SK-N-SH (cell line): Measurements from ENCODE around the gene CBLIF. TPM values are rescaled to one million over a fixed set of nuclear protein-coding genes. Genes with fewer than 3 reads are reported as not detected.

Source experiments
- CTCF ChIA-PET: fragments of 300-600, 350-600 bp; formaldehyde crosslinking; extraction: SDS; loops from one replicate; lab custom pipeline; 2021; lab: Yijun Ruan, JAX
- POLR2A ChIA-PET: fragments of 350-600 bp; sonication (Branson Sonifier 250); formaldehyde crosslinking; extraction: SDS; loops from one replicate; lab custom pipeline; 2020; ENCODE audit warnings: antibody characterized with exemption, inconsistent platforms; lab: Yijun Ruan, JAX
- DNase-seq: peaks from one replicate; pipeline ENCODE4 v3.0.0; 2012
- H2AFZ ChIP-seq: fragments of 200-600 bp; sonication (generic); 2 replicates; pipeline ENCODE4 v1.8.1; 2016; ENCODE audit warnings: antibody characterized with exemption, mild to moderate bottlenecking, low read depth
- H3F3A ChIP-seq: fragments of 200-600 bp; sonication (generic); replicated peaks from 2 replicates; pipeline ENCODE3; 2016; ENCODE audit warnings: antibody characterized with exemption, mild to moderate bottlenecking; ENCODE audit not compliant: insufficient read depth
- H3K27ac ChIP-seq, 2 experiments: fragments of 200-500 bp in 1 of 2; fragments of 200-600 bp in 1 of 2; sonication (Bioruptor generic) in 1 of 2; sonication (generic), shearing (Covaris generic) in 1 of 2; 2 replicates each; pipeline versions ENCODE4 v1.5.1 to v1.6.1; 2014 to 2016; ENCODE audit warnings: low read depth in 2 of 2, inconsistent platforms in 1 of 2, low read length in 1 of 2, mild to moderate bottlenecking in 1 of 2, mixed read lengths in 1 of 2
- H3K27me3 ChIP-seq: fragments of 200-600 bp; sonication (generic), shearing (Covaris generic); 2 replicates; pipeline ENCODE4 v1.6.1; 2016; ENCODE audit warnings: mixed run types; ENCODE audit not compliant: insufficient read depth
- H3K36me3 ChIP-seq, 2 experiments: fragments of 200-500 bp in 1 of 2; fragments of 200-600 bp in 1 of 2; sonication (Bioruptor generic) in 1 of 2; sonication (generic) in 1 of 2; replicated peaks in 1 of 2; 2 replicates each; pipeline versions ENCODE3 to v1.5.1; 2014 to 2016; ENCODE audit warnings: low read length in 1 of 2, mild to moderate bottlenecking in 1 of 2; ENCODE audit not compliant: insufficient read depth in 2 of 2, control insufficient read depth in 1 of 2
- H3K4me1 ChIP-seq, 2 experiments: fragments of 200-500 bp in 1 of 2; fragments of 200-600 bp in 1 of 2; sonication (Bioruptor generic) in 1 of 2; sonication (generic), shearing (Covaris generic) in 1 of 2; 2 replicates each; pipeline versions ENCODE4 v1.5.1 to v1.6.1; 2014 to 2016; ENCODE audit warnings: low read depth in 1 of 2, low read length in 1 of 2, mixed run types in 1 of 2; ENCODE audit not compliant: insufficient read depth in 2 of 2, control insufficient read depth in 1 of 2
- H3K4me2 ChIP-seq: fragments of 200-600 bp; sonication (generic), shearing (Covaris generic); 2 replicates; pipeline ENCODE4 v1.6.1; 2017; ENCODE audit warnings: mixed run types
- H3K4me3 ChIP-seq, 2 experiments: fragments of 200-500 bp in 1 of 2; fragments of 200-600 bp in 1 of 2; sonication (Bioruptor generic) in 1 of 2; sonication (generic), shearing (Covaris generic) in 1 of 2; 2 replicates each; pipeline versions ENCODE4 v1.5.1 to v1.8.1; 2014 to 2016; ENCODE audit warnings: low read depth in 2 of 2, inconsistent platforms in 1 of 2, low read length in 1 of 2, mild to moderate bottlenecking in 1 of 2, mixed read lengths in 1 of 2, moderate library complexity in 1 of 2
- H3K79me2 ChIP-seq: fragments of 200-600 bp; sonication (generic); 2 replicates; pipeline ENCODE4 v1.8.1; 2017; ENCODE audit warnings: mild to moderate bottlenecking; ENCODE audit not compliant: insufficient read depth
- H3K9ac ChIP-seq: fragments of 200-600 bp; sonication (generic); 2 replicates; pipeline ENCODE4 v1.6.1; 2017; ENCODE audit warnings: mixed run types
- H3K9me2 ChIP-seq: fragments of 200-600 bp; sonication (generic); 2 replicates; pipeline ENCODE4 v1.6.1; 2017; ENCODE audit warnings: mixed run types
- H3K9me3 ChIP-seq: fragments of 200-600 bp; sonication (generic); 2 replicates; pipeline ENCODE4 v1.6.1; 2017; ENCODE audit warnings: mixed run types, mild to moderate bottlenecking, moderate library complexity
- H4K20me1 ChIP-seq: fragments of 200-600 bp; sonication (generic); 2 replicates; pipeline ENCODE4 v1.6.1; 2017; ENCODE audit warnings: mild to moderate bottlenecking, mixed run types; ENCODE audit not compliant: insufficient read depth
- ELF1 ChIP-seq: IDR thresholded peaks from 2 replicates; pipeline ENCODE4 v1.4.0; 2012
- EP300 ChIP-seq, 2 experiments: IDR thresholded peaks; 2 replicates each; pipeline versions ENCODE4 v1.4.0 to v1.6.1; 2012; ENCODE audit warnings: borderline replicate concordance in 1 of 2, low read depth in 1 of 2, low read length in 1 of 2
- FOSL2 ChIP-seq: IDR thresholded peaks from 2 replicates; pipeline ENCODE4 v1.4.0; 2012; ENCODE audit warnings: low read depth, mild to moderate bottlenecking, moderate library complexity, borderline replicate concordance
- FOXJ3 ChIP-seq: sonication (generic); formaldehyde crosslinking; IDR thresholded peaks from 2 replicates; pipeline ENCODE4 v1.5.1; 2020; ENCODE audit warnings: mild to moderate bottlenecking, missing genetic modification reagents
- GABPA ChIP-seq: IDR thresholded peaks from 2 replicates; pipeline ENCODE4 v1.4.0; 2012; ENCODE audit warnings: low read depth, mild to moderate bottlenecking
- GATA2 ChIP-seq: sonication (generic); formaldehyde crosslinking; IDR thresholded peaks from 2 replicates; pipeline ENCODE4 v1.5.0; 2020; ENCODE audit warnings: mild to moderate bottlenecking, missing genetic modification reagents
- JUND ChIP-seq: IDR thresholded peaks from 2 replicates; pipeline ENCODE4 v1.4.0; 2012
- MEF2A ChIP-seq: IDR thresholded peaks from 2 replicates; pipeline ENCODE4 v1.4.0; 2012; ENCODE audit warnings: low read depth, borderline replicate concordance
- MXI1 ChIP-seq: IDR thresholded peaks from 2 replicates; pipeline ENCODE4 v1.6.1; 2012; ENCODE audit warnings: mild to moderate bottlenecking, low read depth, low read length, improper control_type of control experiment
- NRF1 ChIP-seq: IDR thresholded peaks from 2 replicates; pipeline ENCODE4 v1.6.1; 2012; ENCODE audit warnings: low read depth, mild to moderate bottlenecking, low read length
- POLR2AphosphoS5 ChIP-seq: IDR thresholded peaks from 2 replicates; pipeline ENCODE4 v1.6.1; 2012; ENCODE audit warnings: low read depth, low read length
- SIN3A ChIP-seq: IDR thresholded peaks from 2 replicates; pipeline ENCODE4 v1.6.1; 2012; ENCODE audit warnings: low read depth, mild to moderate bottlenecking, low read length, moderate library complexity, borderline replicate concordance
- SMC3 ChIP-seq: IDR thresholded peaks from 2 replicates; pipeline ENCODE4 v1.6.1; 2012; ENCODE audit warnings: low read depth, low read length, improper control_type of control experiment
- TCF12 ChIP-seq: IDR thresholded peaks from 2 replicates; pipeline ENCODE4 v1.4.0; 2012
- WGBS: methylation state at CpG from one replicate; pipeline ENCODE4 v1.1.6; 2017; ENCODE audit warnings: low lambda C conversion rate; 5-methylcytosine and 5-hydroxymethylcytosine counted together
- polyA plus RNA-seq, 3 experiments: library from polyadenylated mRNA; depleted of rRNA; stranded (reverse); fragments of >200 nt; gene quantifications; 2 replicates each; pipeline ENCODE4 v1.2.3, GENCODE V29; 2012
- TF ChIP-seq, protein P1 (sequence below): IDR thresholded peaks from 2 replicates; pipeline ENCODE4 v1.6.1; 2012; ENCODE audit warnings: mild to moderate bottlenecking, low read depth, low read length, moderate library complexity
- TF ChIP-seq, protein P2 (sequence below): IDR thresholded peaks from 2 replicates; pipeline ENCODE4 v1.4.0; 2012; ENCODE audit warnings: low read depth, borderline replicate concordance
- TF ChIP-seq, protein P3 (sequence below): fragments of 150-350 bp; IDR thresholded peaks from 2 replicates; pipeline ENCODE4 v1.6.1; 2016; ENCODE audit warnings: mild to moderate bottlenecking, low read depth, low read length
- TF ChIP-seq, protein P4 (sequence below): IDR thresholded peaks from 2 replicates; pipeline ENCODE4; 2012
- TF ChIP-seq, protein P5 (sequence below): IDR thresholded peaks from 2 replicates; pipeline ENCODE4 v1.4.0; 2012; ENCODE audit warnings: low read depth, borderline replicate concordance

CBLIF gene
- polyA plus RNA-seq, 1 of the 3 experiments (the other 2 are of a cell fraction): not detected

DNA sequence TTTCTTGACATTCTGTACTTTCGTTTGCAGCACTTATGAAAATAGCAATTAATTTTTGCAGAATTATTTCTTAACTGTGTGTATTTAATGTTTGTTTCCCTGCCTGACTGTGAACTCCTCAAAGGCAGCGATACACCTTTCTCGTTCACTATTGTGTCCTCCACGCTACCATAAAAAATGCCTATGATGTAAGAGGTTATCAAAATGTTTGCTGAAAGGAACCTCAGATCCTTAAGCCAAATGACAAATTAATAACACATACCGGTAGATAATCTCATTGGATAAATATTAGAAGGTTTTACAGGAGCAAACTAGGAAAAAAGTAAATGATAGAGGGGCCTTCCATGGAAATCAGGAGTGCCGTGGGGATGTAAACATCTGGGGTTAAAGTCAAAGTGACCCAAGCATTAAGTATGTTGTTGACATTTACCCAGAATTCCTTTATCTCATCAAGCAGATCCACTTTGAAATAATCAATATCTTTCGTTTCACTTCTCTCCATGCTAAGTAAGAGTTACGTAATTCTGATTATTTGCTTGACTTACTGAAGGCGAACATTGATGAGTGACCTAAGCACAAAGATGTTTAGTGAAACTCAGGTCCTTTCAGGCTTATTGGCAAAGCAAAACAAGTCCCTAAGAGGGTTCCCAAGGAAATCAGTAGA lies 30.7 kb upstream of the CBLIF start:
- Histone ChIP-seq H3K9me3 (no peaks in the 10 kb centered on the region), H3K36me3 (no peaks in the 10 kb centered on the region), H3K4me3 (no peak overlapping the region), H3K27me3 (0 out of 2 replicates have a peak, but pooled peaks cover 6% of the 10 kb centered on the region), H4K20me1 (no peaks in the 10 kb centered on the region), H3K4me1 (peaks cover 0 to 2% of the 10 kb centered on the region in 2 experiments; a peak in 1 of 4 replicates), H3K9ac (no peak overlapping the region), H3K27ac (no peak overlapping the region), H3K9me2 (no peaks in the 10 kb centered on the region), H3K4me2 (no peak overlapping the region), H3K79me2 (no peaks in the 10 kb centered on the region), H2AFZ (no peak overlapping the region), H3F3A (no peaks in the 10 kb centered on the region)
- TF ChIP-seq, protein P1, sequence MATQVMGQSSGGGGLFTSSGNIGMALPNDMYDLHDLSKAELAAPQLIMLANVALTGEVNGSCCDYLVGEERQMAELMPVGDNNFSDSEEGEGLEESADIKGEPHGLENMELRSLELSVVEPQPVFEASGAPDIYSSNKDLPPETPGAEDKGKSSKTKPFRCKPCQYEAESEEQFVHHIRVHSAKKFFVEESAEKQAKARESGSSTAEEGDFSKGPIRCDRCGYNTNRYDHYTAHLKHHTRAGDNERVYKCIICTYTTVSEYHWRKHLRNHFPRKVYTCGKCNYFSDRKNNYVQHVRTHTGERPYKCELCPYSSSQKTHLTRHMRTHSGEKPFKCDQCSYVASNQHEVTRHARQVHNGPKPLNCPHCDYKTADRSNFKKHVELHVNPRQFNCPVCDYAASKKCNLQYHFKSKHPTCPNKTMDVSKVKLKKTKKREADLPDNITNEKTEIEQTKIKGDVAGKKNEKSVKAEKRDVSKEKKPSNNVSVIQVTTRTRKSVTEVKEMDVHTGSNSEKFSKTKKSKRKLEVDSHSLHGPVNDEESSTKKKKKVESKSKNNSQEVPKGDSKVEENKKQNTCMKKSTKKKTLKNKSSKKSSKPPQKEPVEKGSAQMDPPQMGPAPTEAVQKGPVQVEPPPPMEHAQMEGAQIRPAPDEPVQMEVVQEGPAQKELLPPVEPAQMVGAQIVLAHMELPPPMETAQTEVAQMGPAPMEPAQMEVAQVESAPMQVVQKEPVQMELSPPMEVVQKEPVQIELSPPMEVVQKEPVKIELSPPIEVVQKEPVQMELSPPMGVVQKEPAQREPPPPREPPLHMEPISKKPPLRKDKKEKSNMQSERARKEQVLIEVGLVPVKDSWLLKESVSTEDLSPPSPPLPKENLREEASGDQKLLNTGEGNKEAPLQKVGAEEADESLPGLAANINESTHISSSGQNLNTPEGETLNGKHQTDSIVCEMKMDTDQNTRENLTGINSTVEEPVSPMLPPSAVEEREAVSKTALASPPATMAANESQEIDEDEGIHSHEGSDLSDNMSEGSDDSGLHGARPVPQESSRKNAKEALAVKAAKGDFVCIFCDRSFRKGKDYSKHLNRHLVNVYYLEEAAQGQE: no peak
- no peak for TF ChIP-seq GABPA
- TF ChIP-seq, protein P2, sequence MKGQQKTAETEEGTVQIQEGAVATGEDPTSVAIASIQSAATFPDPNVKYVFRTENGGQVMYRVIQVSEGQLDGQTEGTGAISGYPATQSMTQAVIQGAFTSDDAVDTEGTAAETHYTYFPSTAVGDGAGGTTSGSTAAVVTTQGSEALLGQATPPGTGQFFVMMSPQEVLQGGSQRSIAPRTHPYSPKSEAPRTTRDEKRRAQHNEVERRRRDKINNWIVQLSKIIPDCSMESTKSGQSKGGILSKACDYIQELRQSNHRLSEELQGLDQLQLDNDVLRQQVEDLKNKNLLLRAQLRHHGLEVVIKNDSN: no peak
- TF ChIP-seq, protein P3, sequence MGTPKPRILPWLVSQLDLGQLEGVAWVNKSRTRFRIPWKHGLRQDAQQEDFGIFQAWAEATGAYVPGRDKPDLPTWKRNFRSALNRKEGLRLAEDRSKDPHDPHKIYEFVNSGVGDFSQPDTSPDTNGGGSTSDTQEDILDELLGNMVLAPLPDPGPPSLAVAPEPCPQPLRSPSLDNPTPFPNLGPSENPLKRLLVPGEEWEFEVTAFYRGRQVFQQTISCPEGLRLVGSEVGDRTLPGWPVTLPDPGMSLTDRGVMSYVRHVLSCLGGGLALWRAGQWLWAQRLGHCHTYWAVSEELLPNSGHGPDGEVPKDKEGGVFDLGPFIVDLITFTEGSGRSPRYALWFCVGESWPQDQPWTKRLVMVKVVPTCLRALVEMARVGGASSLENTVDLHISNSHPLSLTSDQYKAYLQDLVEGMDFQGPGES: no peak
- TF ChIP-seq, protein P4, sequence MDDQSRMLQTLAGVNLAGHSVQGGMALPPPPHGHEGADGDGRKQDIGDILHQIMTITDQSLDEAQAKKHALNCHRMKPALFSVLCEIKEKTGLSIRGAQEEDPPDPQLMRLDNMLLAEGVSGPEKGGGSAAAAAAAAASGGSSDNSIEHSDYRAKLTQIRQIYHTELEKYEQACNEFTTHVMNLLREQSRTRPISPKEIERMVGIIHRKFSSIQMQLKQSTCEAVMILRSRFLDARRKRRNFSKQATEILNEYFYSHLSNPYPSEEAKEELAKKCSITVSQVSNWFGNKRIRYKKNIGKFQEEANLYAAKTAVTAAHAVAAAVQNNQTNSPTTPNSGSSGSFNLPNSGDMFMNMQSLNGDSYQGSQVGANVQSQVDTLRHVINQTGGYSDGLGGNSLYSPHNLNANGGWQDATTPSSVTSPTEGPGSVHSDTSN: no peak
- TF ChIP-seq SMC3: no peak
- no peak for TF ChIP-seq SIN3A
- TF ChIP-seq POLR2AphosphoS5: no peak
- no peak for TF ChIP-seq JUND
- no peak for TF ChIP-seq MXI1
- no peak for TF ChIP-seq NRF1
- TF ChIP-seq ELF1: no peak
- no peak for TF ChIP-seq MEF2A
- no peak for TF ChIP-seq GATA2
- TF ChIP-seq, protein P5, sequence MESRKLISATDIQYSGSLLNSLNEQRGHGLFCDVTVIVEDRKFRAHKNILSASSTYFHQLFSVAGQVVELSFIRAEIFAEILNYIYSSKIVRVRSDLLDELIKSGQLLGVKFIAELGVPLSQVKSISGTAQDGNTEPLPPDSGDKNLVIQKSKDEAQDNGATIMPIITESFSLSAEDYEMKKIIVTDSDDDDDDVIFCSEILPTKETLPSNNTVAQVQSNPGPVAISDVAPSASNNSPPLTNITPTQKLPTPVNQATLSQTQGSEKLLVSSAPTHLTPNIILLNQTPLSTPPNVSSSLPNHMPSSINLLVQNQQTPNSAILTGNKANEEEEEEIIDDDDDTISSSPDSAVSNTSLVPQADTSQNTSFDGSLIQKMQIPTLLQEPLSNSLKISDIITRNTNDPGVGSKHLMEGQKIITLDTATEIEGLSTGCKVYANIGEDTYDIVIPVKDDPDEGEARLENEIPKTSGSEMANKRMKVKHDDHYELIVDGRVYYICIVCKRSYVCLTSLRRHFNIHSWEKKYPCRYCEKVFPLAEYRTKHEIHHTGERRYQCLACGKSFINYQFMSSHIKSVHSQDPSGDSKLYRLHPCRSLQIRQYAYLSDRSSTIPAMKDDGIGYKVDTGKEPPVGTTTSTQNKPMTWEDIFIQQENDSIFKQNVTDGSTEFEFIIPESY: no peak
- no peak for TF ChIP-seq FOXJ3
- no peak for TF ChIP-seq EP300 (IDR thresholded peaks at IDR 0.05; ENCODE audit: borderline replicate concordance in 1 of 2, low read depth in 1 of 2, low read length in 1 of 2)
- no peak for TF ChIP-seq TCF12
- TF ChIP-seq FOSL2: no peak
- CTCF ChIA-PET: no interaction called here
- DNase-seq: no peak
- 37% methylated on average over 9 of the region's 9 CpGs for WGBS
- POLR2A ChIA-PET: no interaction called here
